MM.1S (cell line): ENCODE results near the gene TUT7.
"Not testable (repeated sequence)": the region's sequence is repeated elsewhere in the genome, so short reads cannot be mapped to it uniquely, and the experiment has no call there.

Experiments
- DNase-seq: peaks from one replicate; pipeline ENCODE4 v3.0.0-alpha.2; 2015
- H2AFZ ChIP-seq: fragments of 300-600 bp; sonication (generic); 2 replicates; pipeline ENCODE4 v1.6.0; 2016; ENCODE audit warnings: antibody characterized with exemption, low read length
- H3F3A ChIP-seq: fragments of 300-600 bp; sonication (generic); 2 replicates; pipeline ENCODE4 v1.6.1; 2016; ENCODE audit warnings: mild to moderate bottlenecking, antibody characterized with exemption, low read length, moderate library complexity, mixed read lengths; ENCODE audit not compliant: insufficient read depth
- H3K27ac ChIP-seq: fragments of 300-600 bp; sonication (generic); 2 replicates; pipeline ENCODE4 v1.5.1; 2016; ENCODE audit warnings: mild to moderate bottlenecking, low read length
- H3K27me3 ChIP-seq: fragments of 300-600 bp; sonication (generic); replicated peaks from 2 replicates; pipeline ENCODE4 v1.6.0; 2016; ENCODE audit warnings: low read length; ENCODE audit not compliant: insufficient read depth
- H3K36me3 ChIP-seq: fragments of 300-600 bp; sonication (generic); replicated peaks from 2 replicates; pipeline ENCODE4 v1.6.1; 2016; ENCODE audit warnings: mild to moderate bottlenecking, low read length, mixed read lengths; ENCODE audit not compliant: insufficient read depth
- H3K4me1 ChIP-seq: fragments of 300-600 bp; sonication (generic); 2 replicates; pipeline ENCODE4 v1.6.1; 2016; ENCODE audit warnings: low read length, mixed read lengths
- H3K4me2 ChIP-seq: fragments of 300-600 bp; sonication (generic); 2 replicates; pipeline ENCODE4 v1.6.0; 2016; ENCODE audit warnings: low read depth, low read length
- H3K4me3 ChIP-seq: fragments of 300-600 bp; sonication (generic); 2 replicates; pipeline ENCODE4 v1.5.1; 2016; ENCODE audit warnings: low read length, mixed read lengths
- H3K79me2 ChIP-seq: fragments of 300-600 bp; sonication (generic); 2 replicates; pipeline ENCODE4 v1.6.1; 2016; ENCODE audit warnings: mixed run types, low read length, mixed read lengths
- H3K9ac ChIP-seq: fragments of 300-600 bp; sonication (generic); 2 replicates; pipeline ENCODE4 v1.6.1; 2016; ENCODE audit warnings: low read length, mixed read lengths
- H3K9me2 ChIP-seq: fragments of 300-600 bp; sonication (generic); replicated peaks from 2 replicates; pipeline ENCODE4 v1.6.1; 2016; ENCODE audit warnings: mild to moderate bottlenecking, low read length, mixed read lengths; ENCODE audit not compliant: insufficient read depth
- H3K9me3 ChIP-seq: fragments of 300-600 bp; sonication (generic); replicated peaks from 2 replicates; pipeline ENCODE4 v1.6.1; 2016; ENCODE audit warnings: mild to moderate bottlenecking, low read length, mixed read lengths; ENCODE audit not compliant: insufficient read depth
- H4K20me1 ChIP-seq: fragments of 300-600 bp; sonication (generic); 2 replicates; pipeline ENCODE4 v1.6.1; 2016; ENCODE audit warnings: mild to moderate bottlenecking, low read length, moderate library complexity, mixed read lengths; ENCODE audit not compliant: insufficient read depth
- CTCF ChIP-seq: fragments of 300-600 bp; sonication (generic); IDR thresholded peaks from 2 replicates; pipeline ENCODE4 v1.5.1; 2016; ENCODE audit warnings: antibody characterized with exemption, low read length, mixed read lengths
- EZH2 ChIP-seq: fragments of 300-600 bp; sonication (generic); optimal IDR thresholded peaks from 2 replicates; pipeline ENCODE3; 2017; ENCODE audit warnings: low read depth, mild to moderate bottlenecking, antibody characterized with exemption, low read length, mixed read lengths
- EZH2phosphoT487 ChIP-seq: fragments of 300-600 bp; sonication (generic); IDR thresholded peaks from 2 replicates; pipeline ENCODE4 v1.6.1; 2018; ENCODE audit warnings: antibody characterized with exemption, low read length

TUT7 gene

GRCh38 chr9:86301686-86302085 lies 52.5 kb downstream of the TUT7 start:
- DNase-seq = no peak
- H3K4me2 ChIP-seq = no peak overlapping the region
- peaks cover 13% of the 10 kb centered on the region for H3K36me3 ChIP-seq
- H3K9me3 ChIP-seq = no peaks in the 10 kb centered on the region
- H3K4me1 ChIP-seq = peaks cover 49% of the 10 kb centered on the region
- peaks cover 39% of the 10 kb centered on the region for H3F3A ChIP-seq
- no peak overlapping the region for H3K4me3 ChIP-seq
- no peak overlapping the region for H3K9ac ChIP-seq
- H3K27me3 ChIP-seq = no peaks in the 10 kb centered on the region
- H2AFZ ChIP-seq = no peak overlapping the region
- no peak for TF ChIP-seq EZH2phosphoT487
- TF ChIP-seq CTCF = no peak
- TF ChIP-seq EZH2 = no peak
- H3K79me2 ChIP-seq = peaks cover 17% of the 10 kb centered on the region
- no peak overlapping the region for H3K27ac ChIP-seq
- no peaks in the 10 kb centered on the region for H3K9me2 ChIP-seq
- H4K20me1 ChIP-seq = no peaks in the 10 kb centered on the region

GRCh38 chr9:86300701-86301100 lies 53.5 kb downstream of the TUT7 start:
- Histone ChIP-seq H3F3A (peaks cover 39% of the 10 kb centered on the region), H3K9me2 (no peaks in the 10 kb centered on the region), H3K79me2 (peaks cover 17% of the 10 kb centered on the region), H4K20me1 (no peaks in the 10 kb centered on the region), H3K4me2 (peak overlapping the region; percentile 92; the same call in 1 of the 2 replicates), H3K27me3 (no peaks in the 10 kb centered on the region), H3K4me3 (no peak overlapping the region), H2AFZ (no peak overlapping the region), H3K4me1 (peaks cover 49% of the 10 kb centered on the region), H3K27ac (no peak overlapping the region), H3K9me3 (no peaks in the 10 kb centered on the region), H3K36me3 (peaks cover 13% of the 10 kb centered on the region), H3K9ac (no peak overlapping the region)
- TF ChIP-seq CTCF = no peak
- TF ChIP-seq EZH2phosphoT487 = no peak
- TF ChIP-seq EZH2 = no peak
- no peak for DNase-seq

DNA sequence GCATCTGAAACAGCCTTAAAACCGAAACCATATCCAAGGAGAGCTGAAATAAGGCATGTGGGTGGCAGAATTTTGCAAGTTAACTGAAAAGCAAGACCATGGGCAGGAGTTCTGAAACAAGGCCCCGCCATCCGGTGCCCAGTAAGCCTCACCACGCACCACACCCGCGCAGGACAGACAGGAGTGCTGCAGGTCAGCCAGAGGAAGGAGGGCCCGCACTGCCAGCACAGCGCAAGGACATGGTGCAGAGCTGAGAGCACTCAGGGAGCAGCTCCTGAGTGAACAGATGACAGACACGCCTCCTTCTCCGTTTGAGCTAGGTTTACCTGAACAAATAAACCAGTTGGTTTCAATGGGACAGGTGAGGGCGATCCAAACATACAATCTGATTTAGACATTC lies 55.3 kb downstream of the TUT7 start:
- TF ChIP-seq EZH2phosphoT487 (no peak), EZH2 (no peak), CTCF (no peak)
- Histone ChIP-seq H3K4me1 (peaks cover 42% of the 10 kb centered on the region), H3F3A (peaks cover 39% of the 10 kb centered on the region), H3K27me3 (no peaks in the 10 kb centered on the region), H2AFZ (no peak overlapping the region), H4K20me1 (no peaks in the 10 kb centered on the region), H3K9ac (peak overlapping the region; percentile 3; the same call in 1 of the 2 replicates), H3K9me3 (no peaks in the 10 kb centered on the region), H3K4me2 (peak overlapping the region; percentile 92), H3K79me2 (peaks cover 16% of the 10 kb centered on the region), H3K4me3 (peak overlapping the region; percentile 37), H3K9me2 (no peaks in the 10 kb centered on the region), H3K36me3 (peaks cover 10% of the 10 kb centered on the region), H3K27ac (peak overlapping the region; percentile 47; the same call in 1 of the 2 replicates)
- peak; percentile 73 for DNase-seq

DNA sequence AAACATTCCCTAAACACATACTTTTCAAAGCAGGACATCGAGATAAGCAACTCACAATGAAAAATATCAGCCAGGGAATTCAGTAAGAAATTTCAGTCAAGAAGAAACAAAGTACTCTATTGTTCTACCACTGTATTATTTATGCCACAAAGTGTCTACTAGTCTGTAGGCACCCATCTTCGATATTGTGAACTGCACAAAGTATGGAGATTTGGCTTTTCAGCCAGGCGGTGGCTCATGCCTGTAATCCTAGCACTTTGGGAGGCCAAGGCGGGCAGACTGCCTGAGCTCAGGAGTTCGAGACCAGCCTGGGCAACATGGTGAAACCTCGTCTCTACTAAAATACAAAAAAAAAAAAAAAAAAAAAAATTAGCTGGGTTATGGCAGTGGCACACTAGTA lies 63.9 kb downstream of the TUT7 start:
- not testable (repeated sequence) for H3K4me3 ChIP-seq, H3K79me2 ChIP-seq, H3K27ac ChIP-seq, H3K4me2 ChIP-seq, H3K9me2 ChIP-seq, H3K9me3 ChIP-seq, H3K4me1 ChIP-seq, H3K27me3 ChIP-seq, H4K20me1 ChIP-seq, H2AFZ ChIP-seq, H3K36me3 ChIP-seq, DNase-seq, H3F3A ChIP-seq, H3K9ac ChIP-seq
